H1 (cell line): ENCODE measurements around the gene EPB42. TPM values are rescaled to one million over a fixed set of nuclear protein-coding genes. Genes with fewer than 3 reads are reported as not detected.

Source experiments
- CTCF ChIA-PET: fragments of 300-600 bp; sonication (Branson Sonifier 250); formaldehyde crosslinking; loops from one replicate; lab custom pipeline; 2021; ENCODE audit not compliant: partially characterized antibody; lab: Charles Lee
- POLR2A ChIA-PET: fragments of 300-600 bp; sonication (Branson Sonifier 250); formaldehyde crosslinking; loops from one replicate; lab custom pipeline; 2021; ENCODE audit warnings: inconsistent platforms; ENCODE audit not compliant: partially characterized antibody; lab: Charles Lee
- DNase-seq, 2 experiments: peaks; one replicate each; pipeline versions ENCODE4 v3.0.0 to v3.0.0-alpha.2; 2010 to 2022; ENCODE audit warnings: low spot score in 2 of 2, low read depth in 1 of 2, mixed read lengths in 1 of 2
- FAIRE-seq: peaks from 2 replicates; lab custom pipeline; 2011; peaks lifted over from hg19 to GRCh38; lab: Jason Lieb, UNC
- H2AFZ ChIP-seq: 2 replicates; pipeline ENCODE4 v1.8.1; 2012; ENCODE audit warnings: low read length, inconsistent platforms
- H2AK5ac ChIP-seq: 2 replicates; pipeline ENCODE4 v1.6.1; 2013; ENCODE audit warnings: low read depth, low read length
- H2BK120ac ChIP-seq: replicated peaks from 2 replicates; pipeline ENCODE3; 2013; ENCODE audit warnings: low read depth, low read length, inconsistent platforms
- H2BK12ac ChIP-seq: 2 replicates; pipeline ENCODE4 v1.6.1; 2013; ENCODE audit warnings: low read depth, low read length
- H2BK15ac ChIP-seq: 2 replicates; pipeline ENCODE4 v1.6.1; 2013; ENCODE audit warnings: low read length
- H2BK20ac ChIP-seq: 2 replicates; pipeline ENCODE4 v1.6.1; 2013; ENCODE audit warnings: low read length
- H2BK5ac ChIP-seq: 2 replicates; pipeline ENCODE4 v1.6.1; 2013; ENCODE audit warnings: low read depth, low read length
- H3K14ac ChIP-seq: 2 replicates; pipeline ENCODE4 v1.6.1; 2013; ENCODE audit warnings: inconsistent platforms; ENCODE audit not compliant: insufficient read length
- H3K18ac ChIP-seq: 2 replicates; pipeline ENCODE4 v1.6.1; 2013; ENCODE audit warnings: low read length; ENCODE audit errors: extremely low read depth
- H3K23ac ChIP-seq: 2 replicates; pipeline ENCODE4 v1.6.1; 2013; ENCODE audit warnings: inconsistent platforms; ENCODE audit not compliant: insufficient read length
- H3K23me2 ChIP-seq: 2 replicates; pipeline ENCODE4 v1.6.1; 2013; ENCODE audit warnings: low read depth, low read length
- H3K27ac ChIP-seq: 2 replicates; pipeline ENCODE4 v1.6.1; 2011; ENCODE audit warnings: low read depth, low read length, inconsistent platforms
- H3K27me3 ChIP-seq, 4 experiments: replicated peaks in 1 of 4; 1 replicate in 1 of 4; 2 replicates in 3 of 4; pipeline versions ENCODE4 v1.6.1 to v1.8.1; 2011 to 2013; ENCODE audit warnings: low read length in 3 of 4, mild to moderate bottlenecking in 3 of 4, inconsistent platforms in 2 of 4, mixed read lengths in 2 of 4, moderate library complexity in 1 of 4; ENCODE audit not compliant: control insufficient read depth in 3 of 4, insufficient read depth in 3 of 4; ENCODE audit errors: extremely low read depth in 1 of 4
- H3K36me3 ChIP-seq, 4 experiments: 2 replicates each; pipeline versions ENCODE4 v1.6.1 to v1.8.1; 2011 to 2013; ENCODE audit warnings: mild to moderate bottlenecking in 4 of 4, low read length in 3 of 4, moderate library complexity in 2 of 4, control low read depth in 1 of 4, inconsistent platforms in 1 of 4; ENCODE audit not compliant: insufficient read depth in 4 of 4, control insufficient read depth in 2 of 4
- H3K4ac ChIP-seq: replicated peaks from 2 replicates; pipeline ENCODE3; 2013; ENCODE audit warnings: low read length, low read depth, mixed read lengths, inconsistent platforms; ENCODE audit not compliant: insufficient read length
- H3K4me1 ChIP-seq, 4 experiments: replicated peaks in 1 of 4; 1 replicate in 1 of 4; 2 replicates in 3 of 4; pipeline versions ENCODE4 v1.6.1 to v1.8.1; 2011 to 2013; ENCODE audit warnings: low read length in 3 of 4, inconsistent platforms in 2 of 4, mixed read lengths in 1 of 4; ENCODE audit not compliant: insufficient read depth in 4 of 4, control insufficient read depth in 3 of 4
- H3K4me2 ChIP-seq, 2 experiments: 2 replicates each; pipeline versions ENCODE4 v1.6.1 to v1.8.1; 2011 to 2013; ENCODE audit warnings: low read depth in 2 of 2, low read length in 2 of 2, control low read depth in 1 of 2, inconsistent platforms in 1 of 2, mild to moderate bottlenecking in 1 of 2; ENCODE audit not compliant: insufficient read depth in 1 of 2
- H3K4me3 ChIP-seq, 4 experiments: fragments of 200-600, 300-600 bp in 1 of 4; sonication (generic), shearing (Covaris generic), sonication (Bioruptor Twin) in 1 of 4; 2 replicates each; pipeline versions ENCODE4 v1.5.1 to v1.8.1; 2011 to 2016; ENCODE audit warnings: low read length in 4 of 4, low read depth in 3 of 4, control low read depth in 2 of 4, inconsistent platforms in 2 of 4, mild to moderate bottlenecking in 2 of 4, mixed read lengths in 1 of 4, moderate library complexity in 1 of 4; ENCODE audit not compliant: insufficient read depth in 2 of 4; ENCODE audit errors: extremely low read depth in 1 of 4
- H3K56ac ChIP-seq: replicated peaks from 2 replicates; pipeline ENCODE3; 2013; ENCODE audit warnings: low read depth, mild to moderate bottlenecking, mixed read lengths, low read length, inconsistent platforms; ENCODE audit not compliant: insufficient read length
- H3K79me1 ChIP-seq: 2 replicates; pipeline ENCODE4 v1.6.1; 2013; ENCODE audit warnings: low read depth, low read length, control low read depth
- H3K79me2 ChIP-seq, 2 experiments: 2 replicates each; pipeline versions ENCODE4 v1.6.1 to v1.8.1; 2012 to 2013; ENCODE audit warnings: low read length in 2 of 2, mild to moderate bottlenecking in 2 of 2, inconsistent platforms in 1 of 2; ENCODE audit not compliant: insufficient read depth in 2 of 2, control insufficient read depth in 1 of 2
- H3K9ac ChIP-seq, 4 experiments: replicated peaks in 1 of 4; 1 replicate in 1 of 4; 2 replicates in 3 of 4; pipeline versions ENCODE4 v1.6.1 to v1.8.1; 2011 to 2013; ENCODE audit warnings: low read depth in 3 of 4, low read length in 3 of 4, control low read depth in 2 of 4, mild to moderate bottlenecking in 2 of 4, moderate library complexity in 2 of 4, inconsistent platforms in 1 of 4; ENCODE audit errors: extremely low read depth in 1 of 4
- H3K9me3 ChIP-seq, 2 experiments: 2 replicates each; pipeline versions ENCODE4 v1.6.1 to v1.8.1; 2012 to 2013; ENCODE audit warnings: mild to moderate bottlenecking in 2 of 2, moderate library complexity in 2 of 2, control low read depth in 1 of 2, inconsistent platforms in 1 of 2, low read depth in 1 of 2, low read length in 1 of 2, mixed read lengths in 1 of 2; ENCODE audit not compliant: insufficient read depth in 2 of 2
- H4K20me1 ChIP-seq, 2 experiments: replicated peaks in 1 of 2; 2 replicates each; pipeline versions ENCODE3 to v1.8.1; 2011 to 2013; ENCODE audit warnings: inconsistent platforms in 2 of 2, low read length in 2 of 2, mild to moderate bottlenecking in 1 of 2; ENCODE audit not compliant: insufficient read depth in 2 of 2, control insufficient read depth in 1 of 2
- H4K5ac ChIP-seq: 2 replicates; pipeline ENCODE4 v1.6.1; 2013; ENCODE audit warnings: low read length, low read depth, mixed read lengths, inconsistent platforms; ENCODE audit not compliant: insufficient read length
- H4K8ac ChIP-seq: 2 replicates; pipeline ENCODE4 v1.8.0; 2013; ENCODE audit warnings: mild to moderate bottlenecking, moderate library complexity, low read length, inconsistent platforms; ENCODE audit not compliant: insufficient read depth; ENCODE audit errors: extremely low read depth
- H4K91ac ChIP-seq: replicated peaks from 2 replicates; pipeline ENCODE3; 2013; ENCODE audit warnings: low read length, mixed read lengths, inconsistent platforms; ENCODE audit not compliant: insufficient read length
- GTF2F1 ChIP-seq: IDR thresholded peaks from 2 replicates; pipeline ENCODE4 v1.6.1; 2012; ENCODE audit warnings: low read depth, low read length, improper control_type of control experiment, borderline replicate concordance
- MAFK ChIP-seq: IDR thresholded peaks from 2 replicates; pipeline ENCODE4 v1.6.1; 2012; ENCODE audit warnings: low read depth, mild to moderate bottlenecking, improper control_type of control experiment, low read length
- RXRA ChIP-seq: IDR thresholded peaks from 2 replicates; pipeline ENCODE4 v1.6.1; 2011; ENCODE audit warnings: low read depth, mild to moderate bottlenecking, low read length, moderate library complexity; ENCODE audit not compliant: insufficient read depth
- SP4 ChIP-seq: IDR thresholded peaks from 2 replicates; pipeline ENCODE4 v1.6.1; 2012; ENCODE audit warnings: low read length, inconsistent platforms
- WGBS, 2 experiments: shearing (Covaris generic) in 1 of 2; methylation state at CpG; one replicate each; pipeline versions ENCODE4 v1.1.6 to v1.1.7; 2013 to 2015; ENCODE audit warnings: low lambda C conversion rate in 2 of 2, mixed read lengths in 2 of 2, inconsistent platforms in 1 of 2, low coverage in 1 of 2, missing lambda C conversion rate in 1 of 2; ENCODE audit not compliant: insufficient replicate concordance in 2 of 2, insufficient coverage in 1 of 2, insufficient read length in 1 of 2; ENCODE audit errors: extremely low coverage in 1 of 2, missing lambda C conversion rate in 1 of 2; 5-methylcytosine and 5-hydroxymethylcytosine counted together
- polyA plus RNA-seq, 7 experiments: library from polyadenylated mRNA; depleted of rRNA in 3 of 7; stranded (reverse) in 5 of 7; unstranded in 2 of 7; fragments of >200 nt in 5 of 7; fragments of 200-250 nt in 2 of 7; gene quantifications; 1 replicate in 5 of 7; 2 replicates in 1 of 7; 4 replicates in 1 of 7; pipeline versions ENCODE4 v1.2.1 to v1.2.3, GENCODE V29; 2011 to 2013; ENCODE audit warnings: missing spikeins in 2 of 7, mixed read lengths in 2 of 7
- total RNA-seq: library from RNA; stranded (reverse); fragmentation: NEBNext Ultra II Directional; extraction: Animal tissue kit (Norgen Biotek cat#: 25700); gene quantifications from 2 replicates; pipeline ENCODE4 v1.2.1, GENCODE V29; 2021
- TF ChIP-seq, protein P1 (sequence below): IDR thresholded peaks from 2 replicates; pipeline ENCODE4 v1.6.1; 2012; ENCODE audit warnings: inconsistent platforms

EPB42 gene
- total and polyA plus RNA-seq, 2 of the 8 experiments (the other 6 are each of a cell fraction or from before 2014, with no cell fraction given): not detected

DNA sequence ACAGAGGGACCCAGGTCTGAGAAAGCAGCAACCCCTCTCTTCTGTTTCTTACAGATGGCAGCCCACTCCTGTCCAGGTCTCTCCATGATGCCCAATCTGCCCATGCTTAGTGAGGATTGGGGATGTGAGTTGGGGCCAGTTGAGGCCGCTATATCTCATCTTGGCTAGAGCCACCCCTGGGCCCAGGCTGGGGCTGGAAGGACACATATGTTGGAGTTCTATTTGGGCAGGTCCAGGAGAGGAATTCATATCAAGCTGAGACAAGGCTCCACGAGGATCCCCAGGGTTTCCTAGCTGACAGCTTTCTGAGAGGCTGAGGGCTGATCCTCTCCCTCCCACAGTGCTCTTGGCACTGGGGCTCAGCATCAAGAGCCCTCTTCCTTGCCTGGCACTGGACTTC lies 34.6 kb upstream of the EPB42 start:
- Histone ChIP-seq H2BK5ac (0 out of 2 replicates have a peak overlapping the region, but pooled peaks have one; percentile 28), H3K27ac (no peak overlapping the region), H3K4me1 (no peaks in the 10 kb centered on the region), H3K79me2 (no peaks in the 10 kb centered on the region), H2BK20ac (no peak overlapping the region), H3K14ac (no peak overlapping the region), H3K4me2 (no peak overlapping the region), H3K27me3 (no peaks in the 10 kb centered on the region; a peak in 1 of 7 replicates), H2AFZ (no peak overlapping the region), H3K4ac (no peak overlapping the region), H3K9me3 (no peaks in the 10 kb centered on the region), H4K8ac (peak overlapping the region; percentile 18), H2AK5ac (no peak overlapping the region), H3K36me3 (no peaks in the 10 kb centered on the region), H4K20me1 (no peaks in the 10 kb centered on the region), H4K91ac (no peak overlapping the region), H3K9ac (no peak overlapping the region), H2BK120ac (no peak overlapping the region), H3K23me2 (no peaks in the 10 kb centered on the region; the same call in 1 of the 2 replicates), H2BK15ac (no peak overlapping the region), H3K4me3 (no peak overlapping the region), H2BK12ac (no peak overlapping the region), H4K5ac (no peak overlapping the region), H3K18ac (no peak overlapping the region), H3K56ac (no peak overlapping the region), H3K79me1 (no peaks in the 10 kb centered on the region), H3K23ac (no peak overlapping the region)
- FAIRE-seq (no peak), DNase-seq (no peak)
- ChIA-PET CTCF (interaction anchor here (1.1 to 1.9 kb wide), 3 partner anchors 13 to 30 kb away, joined by 3 to 14 read pairs (median 5); no protein-coding TSS in a partner anchor), POLR2A (interaction anchor here (0.9 kb wide), 1 partner anchor 30 kb away, joined by 3 read pairs; no protein-coding TSS in a partner anchor)
- WGBS, 2 experiments: 77% methylated on average over 2 of the region's 2 CpGs; no CpG with 5 or more reads in 1 of the 2 experiments
- no peak for TF ChIP-seq GTF2F1
- TF ChIP-seq RXRA: no peak
- TF ChIP-seq MAFK: no peak
- TF ChIP-seq, protein P1, sequence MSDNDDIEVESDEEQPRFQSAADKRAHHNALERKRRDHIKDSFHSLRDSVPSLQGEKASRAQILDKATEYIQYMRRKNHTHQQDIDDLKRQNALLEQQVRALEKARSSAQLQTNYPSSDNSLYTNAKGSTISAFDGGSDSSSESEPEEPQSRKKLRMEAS: no peak
- no peak for TF ChIP-seq SP4
